Effector CD4-positive, alpha-beta T cell (primary cell): ENCODE measurements around the gene ARFRP1.
"Not testable (repeated sequence)": the region's sequence is repeated elsewhere in the genome, so short reads cannot be mapped to it uniquely, and the experiment has no call there.

ENCODE experiments used
- DNase-seq: peaks from one replicate; pipeline ENCODE4 v3.0.0-alpha.2; 2020

Gene ARFRP1

DNA sequence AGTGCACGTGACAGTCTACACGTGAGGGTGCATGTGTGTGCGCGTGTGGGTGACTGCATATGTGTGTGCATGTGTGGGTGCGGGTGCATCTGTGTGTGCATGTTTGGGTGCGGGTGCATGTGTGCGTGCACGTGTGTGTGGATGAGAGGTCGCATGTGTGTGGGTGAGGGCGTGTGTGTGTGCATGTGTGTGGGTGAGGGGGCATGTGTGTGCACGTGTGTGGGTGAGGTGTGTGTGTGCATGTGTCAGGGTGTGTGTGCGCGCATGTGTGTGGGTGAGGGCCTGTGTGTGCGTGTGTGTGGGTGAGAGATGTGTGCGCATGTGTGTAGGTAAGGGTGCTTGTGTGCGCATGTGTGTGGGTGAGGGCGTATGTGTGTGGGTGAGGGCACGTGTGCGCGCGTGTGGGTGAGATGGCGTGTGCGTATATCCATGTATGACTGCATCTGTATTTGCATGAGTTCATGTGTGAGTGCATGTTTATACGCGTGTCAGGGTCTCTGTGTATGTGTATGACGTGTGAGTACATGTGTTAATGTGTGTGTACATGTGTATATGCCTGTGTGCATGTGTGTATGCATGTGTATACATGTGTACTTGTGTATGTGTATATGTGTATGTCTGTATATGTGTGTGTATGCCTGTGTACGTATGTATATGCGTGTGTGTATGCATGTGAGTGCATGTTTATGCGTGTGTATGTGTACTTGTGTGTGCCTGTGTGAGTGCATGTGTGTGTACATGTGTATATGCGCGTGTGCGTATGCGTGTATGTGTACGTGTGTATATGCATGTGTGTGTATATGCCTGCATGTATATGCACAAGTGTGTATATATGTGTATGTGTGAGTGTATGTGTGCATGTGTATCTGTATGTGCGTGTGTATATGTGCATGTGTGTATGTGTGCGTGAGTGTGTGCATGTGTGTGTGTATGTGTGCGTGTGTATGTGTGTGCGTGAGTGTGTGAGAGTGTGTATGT, 24.6 kb upstream of the ARFRP1 start:
- no peak for DNase-seq

DNA sequence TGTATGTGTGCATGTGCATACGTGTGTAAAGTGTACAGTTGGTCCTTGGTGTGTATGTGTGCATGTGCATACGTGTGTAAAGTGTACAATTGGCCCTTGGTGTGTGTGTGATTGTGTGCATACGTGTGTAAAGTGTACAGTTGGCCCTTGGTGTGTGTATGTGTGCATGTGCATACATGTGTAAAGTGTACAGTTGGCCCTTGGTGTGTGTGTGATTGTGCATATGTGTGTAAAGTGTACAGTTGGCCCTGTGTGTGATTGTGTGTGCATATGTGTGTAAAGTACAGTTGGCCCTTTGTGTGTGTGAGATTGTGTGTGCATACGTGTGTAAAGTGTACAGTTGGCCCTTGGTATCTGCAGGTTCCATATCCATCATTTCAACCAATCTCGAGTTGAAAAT, 23.6 kb upstream of the ARFRP1 start:
- no peak for DNase-seq

DNA sequence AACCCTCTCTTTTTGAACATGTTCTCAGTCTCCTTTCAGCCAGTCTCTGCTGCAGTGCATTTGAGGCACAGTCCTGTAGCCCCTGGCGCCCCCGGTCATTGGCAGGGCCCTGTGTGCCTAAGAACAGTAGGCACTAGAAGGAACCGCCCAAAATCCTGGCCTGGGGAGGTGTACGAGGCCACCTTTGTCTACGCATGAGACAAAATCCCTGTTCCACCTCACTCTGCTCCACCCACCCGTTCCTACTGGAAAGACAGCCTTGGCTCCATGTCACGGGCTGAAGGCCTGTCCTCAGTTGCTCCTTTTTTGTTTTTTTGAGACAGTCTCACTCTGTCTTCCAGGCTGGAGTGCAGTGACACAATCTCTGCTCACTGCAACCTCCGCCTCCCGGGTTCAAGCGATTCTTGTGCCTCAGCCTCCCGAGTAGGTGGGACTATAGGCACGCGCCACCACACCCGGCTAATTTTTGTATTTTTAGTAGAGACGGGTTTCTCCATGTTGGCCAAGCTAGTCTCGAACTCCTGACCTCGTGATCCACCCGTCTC, 22.5 kb upstream of the ARFRP1 start:
- DNase-seq, result not testable (repeated sequence)

DNA sequence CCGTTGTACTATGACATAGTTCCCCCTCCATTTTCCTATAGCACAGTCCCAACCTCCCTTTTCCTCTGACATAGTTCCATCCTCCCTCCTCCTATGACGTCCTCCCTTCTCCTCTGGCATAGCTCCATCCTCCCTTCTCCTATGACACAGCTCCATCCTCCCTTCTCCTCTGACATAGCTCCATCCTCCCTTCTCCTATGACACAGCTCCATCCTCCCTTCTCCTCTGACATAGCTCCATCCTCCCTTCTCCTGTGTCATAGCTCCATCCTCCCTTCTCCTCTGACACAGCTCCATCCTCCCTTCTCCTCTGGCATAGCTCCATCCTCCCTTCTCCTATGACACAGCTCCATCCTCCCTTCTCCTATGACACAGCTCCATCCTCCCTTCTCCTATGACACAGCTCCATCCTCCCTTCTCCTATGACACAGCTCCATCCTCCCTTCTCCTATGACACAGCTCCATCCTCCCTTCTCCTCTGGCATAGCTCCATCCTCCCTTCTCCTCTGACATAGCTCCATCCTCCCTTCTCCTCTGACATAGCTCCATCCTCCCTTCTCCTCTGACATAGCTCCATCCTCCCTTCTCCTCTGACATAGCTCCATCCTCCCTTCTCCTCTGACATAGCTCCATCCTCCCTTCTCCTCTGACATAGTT, 15.3 kb upstream of the ARFRP1 start:
- DNase-seq, result not testable (repeated sequence)

DNA sequence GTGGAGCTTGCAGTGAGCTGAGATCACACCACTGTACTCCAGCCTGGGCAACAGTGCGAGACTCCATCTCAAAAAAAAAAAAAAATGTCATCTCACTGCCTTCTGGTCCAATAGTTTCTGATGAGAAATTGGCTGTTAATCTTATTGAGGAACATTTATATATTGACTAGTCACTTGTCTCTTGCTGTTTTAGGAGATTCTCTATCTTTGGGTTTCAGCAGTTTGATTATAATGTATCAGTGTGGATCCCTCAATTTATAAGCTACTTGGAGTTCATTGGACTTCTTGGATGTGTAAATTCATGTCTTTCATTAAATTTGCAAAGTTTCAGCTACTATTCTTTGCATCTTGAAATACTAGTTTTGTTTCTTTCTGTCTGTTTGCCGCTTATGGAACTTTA, 11.2 kb upstream of the ARFRP1 start:
- no peak for DNase-seq

DNA sequence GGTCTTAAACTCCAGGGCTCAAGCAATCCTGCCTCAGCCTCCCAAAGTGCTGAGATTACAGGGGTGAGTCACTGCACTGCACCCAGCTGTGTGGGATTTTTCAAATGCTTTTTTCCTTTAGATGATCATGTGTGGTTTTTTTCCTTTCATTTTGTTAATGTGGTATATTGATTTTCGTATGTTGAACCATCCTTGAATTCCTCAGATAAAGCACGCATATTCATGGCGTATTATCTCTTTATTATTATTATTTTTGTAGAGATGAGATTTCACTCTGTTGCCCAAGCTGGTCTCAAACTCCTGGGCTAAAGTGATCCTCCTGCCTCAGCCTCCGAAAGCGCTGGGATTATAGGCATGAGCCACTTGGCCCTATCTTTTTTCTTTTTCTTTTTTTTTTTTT, 7.1 kb upstream of the ARFRP1 start:
- DNase-seq, result no peak

DNA sequence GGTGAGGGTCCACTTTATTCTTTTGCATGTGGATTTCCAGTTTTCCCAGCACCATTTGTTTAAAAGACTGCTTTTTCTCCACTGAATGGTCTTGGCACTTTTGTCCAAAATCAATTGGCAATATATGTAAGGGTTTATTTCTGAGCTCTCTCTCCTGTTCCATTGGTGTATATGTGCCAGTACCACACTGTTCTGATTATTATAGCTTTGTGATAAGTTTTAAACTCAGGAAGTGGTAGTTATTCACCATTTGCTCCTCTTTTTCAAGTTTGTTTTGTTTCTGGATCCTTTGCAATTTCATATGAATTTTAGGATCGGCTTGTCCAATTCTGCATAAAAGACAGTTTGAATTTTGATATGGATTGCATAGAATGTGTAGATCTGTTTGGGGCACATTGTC, 4.4 kb upstream of the ARFRP1 start:
- no peak for DNase-seq

DNA sequence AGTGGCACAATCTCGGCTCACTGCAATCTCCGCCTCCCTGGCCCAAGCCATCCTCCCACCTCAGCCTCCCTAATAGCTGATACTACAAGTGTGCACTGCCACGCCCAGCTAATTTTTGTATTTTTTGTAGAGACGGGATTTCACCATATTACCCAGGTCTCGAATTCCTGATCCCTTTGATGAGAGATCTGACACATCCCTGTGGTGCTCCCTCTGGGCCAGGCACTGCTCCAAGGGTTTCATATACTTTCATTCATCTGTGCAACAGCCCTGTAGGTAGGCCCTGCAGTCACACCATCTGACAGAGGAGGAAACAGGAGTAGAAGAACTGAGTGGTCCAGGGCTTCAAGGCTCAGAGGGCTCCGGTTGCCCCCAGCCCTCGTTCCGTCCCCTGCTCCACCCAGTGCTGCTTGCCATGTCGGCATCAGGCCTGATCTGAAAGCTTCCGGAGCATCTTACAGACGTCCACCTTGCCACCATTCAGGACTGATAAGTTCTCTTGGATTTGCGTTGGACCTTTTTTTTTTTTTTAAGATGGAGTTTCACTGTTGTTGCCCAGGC, 3.4 kb upstream of the ARFRP1 start:
- DNase-seq, result no peak

DNA sequence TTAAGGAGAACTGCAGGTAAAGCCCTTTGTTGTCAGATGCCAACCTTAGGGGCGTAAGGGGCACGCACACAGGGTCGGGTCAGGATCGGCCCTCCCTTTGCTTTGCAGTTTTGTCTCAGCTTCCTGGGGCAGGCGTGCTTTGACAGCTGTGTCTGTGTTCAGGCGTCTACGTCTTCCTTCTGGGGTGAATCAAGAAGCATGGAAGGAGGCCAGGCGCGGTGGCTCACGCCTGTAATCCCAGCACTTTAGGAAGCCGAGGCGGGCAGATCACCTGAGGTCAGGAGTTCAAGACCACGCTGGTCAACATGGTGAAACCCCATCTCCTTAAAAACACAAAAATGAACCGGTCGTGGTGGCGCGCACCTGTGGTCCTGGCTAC, 1.4 kb upstream of the ARFRP1 start:
- DNase-seq, result no peak

DNA sequence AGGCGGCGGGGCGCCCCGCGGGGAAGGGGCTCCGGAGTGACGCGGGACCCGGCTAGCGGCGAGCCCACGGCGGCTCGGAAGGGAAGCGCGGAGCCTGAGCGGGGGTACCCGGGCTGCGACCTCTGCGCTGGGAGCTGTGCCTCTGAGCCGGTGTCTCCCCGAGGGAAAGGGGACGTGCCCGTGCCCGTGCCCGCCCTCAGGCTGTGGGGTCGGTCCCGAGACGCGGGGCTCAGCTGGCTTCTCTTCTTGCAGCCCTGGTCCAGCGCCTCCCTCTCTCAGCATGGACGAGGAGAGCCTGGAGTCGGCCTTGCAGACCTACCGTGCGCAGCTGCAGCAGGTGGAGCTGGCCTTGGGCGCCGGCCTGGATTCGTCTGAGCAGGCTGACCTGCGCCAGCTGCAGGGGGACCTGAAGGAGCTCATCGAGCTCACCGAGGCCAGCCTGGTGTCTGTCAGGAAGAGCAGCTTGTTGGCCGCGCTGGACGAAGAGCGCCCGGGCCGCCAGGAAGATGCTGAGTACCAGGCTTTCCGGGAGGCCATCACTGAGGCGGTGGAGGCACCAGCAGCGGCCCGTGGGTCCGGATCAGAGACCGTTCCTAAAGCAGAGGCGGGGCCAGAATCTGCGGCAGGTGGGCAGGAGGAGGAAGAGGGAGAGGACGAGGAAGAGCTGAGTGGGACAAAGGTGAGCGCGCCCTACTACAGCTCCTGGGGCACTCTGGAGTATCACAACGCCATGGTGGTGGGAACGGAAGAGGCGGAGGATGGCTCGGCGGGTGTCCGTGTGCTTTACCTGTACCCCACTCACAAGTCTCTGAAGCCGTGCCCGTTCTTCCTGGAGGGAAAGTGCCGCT, 749 bp upstream of the ARFRP1 start:
- DNase-seq, result no peak

DNA sequence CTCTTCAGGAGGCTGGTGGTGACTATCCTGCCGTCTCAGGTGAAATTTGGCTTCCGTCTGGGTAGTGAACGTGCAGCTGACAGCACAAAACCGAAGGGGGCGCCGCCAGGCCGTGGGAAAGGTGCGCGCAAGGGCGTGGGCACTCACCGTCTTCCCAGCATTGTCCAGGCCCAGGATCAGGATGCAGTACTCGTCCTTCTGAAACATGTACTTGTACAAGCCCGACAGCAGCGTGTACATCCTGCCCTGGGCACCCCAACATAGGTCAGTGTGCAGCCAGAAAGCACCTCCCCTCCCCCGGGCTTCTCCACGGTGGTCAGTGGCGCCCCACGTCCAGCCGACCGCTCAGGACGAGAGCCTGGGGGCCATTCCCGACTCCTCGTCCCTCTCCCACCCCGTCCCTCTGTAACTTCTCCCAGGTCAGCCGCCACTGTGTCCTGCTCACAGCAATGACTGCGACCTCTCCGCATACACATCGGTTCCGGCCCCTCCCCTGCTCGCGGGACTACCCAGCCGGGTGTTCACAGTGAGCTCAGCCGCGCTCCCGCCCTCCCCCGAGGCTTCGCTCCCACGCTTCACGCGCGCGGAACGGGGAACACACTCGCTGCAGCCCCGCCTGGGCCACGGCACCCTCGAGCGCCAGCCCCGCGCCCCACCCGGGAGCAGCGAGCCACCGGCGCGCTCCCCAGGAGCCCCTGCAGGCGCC, 771 bp downstream of the ARFRP1 start:
- DNase-seq, result peak; percentile 54

DNA sequence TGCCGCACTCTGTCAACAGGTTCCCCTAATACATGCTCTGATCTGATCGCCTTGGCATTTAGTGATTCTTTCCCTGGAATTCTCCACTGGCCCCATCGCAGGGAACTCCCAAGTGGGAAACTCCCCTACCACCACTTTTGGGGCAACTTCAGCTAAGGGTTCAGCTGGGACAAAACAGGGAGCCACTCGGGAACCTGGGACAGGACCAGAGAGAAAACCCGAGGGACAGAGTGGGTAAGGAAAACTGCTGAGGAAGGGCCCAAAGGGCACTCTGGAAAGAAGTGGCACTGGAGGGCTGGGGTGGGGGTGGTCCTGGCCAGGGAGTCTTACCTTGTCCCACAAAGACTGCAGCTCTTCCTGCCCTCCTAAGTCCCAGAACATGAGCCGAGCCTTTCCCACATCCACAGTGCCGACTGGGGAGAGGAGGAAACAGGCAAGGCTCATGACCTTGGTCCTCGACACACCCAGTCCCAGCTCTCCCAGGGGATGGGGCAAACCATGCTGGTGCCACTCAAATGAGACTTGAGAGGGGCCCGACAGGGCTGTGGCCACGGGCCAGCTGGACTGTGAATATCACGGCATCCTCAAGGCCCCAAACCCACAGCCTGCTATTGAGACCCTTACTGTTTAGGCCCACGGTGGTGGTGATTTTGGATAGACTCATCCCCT, 1.6 kb downstream of the ARFRP1 start:
- no peak for DNase-seq

DNA sequence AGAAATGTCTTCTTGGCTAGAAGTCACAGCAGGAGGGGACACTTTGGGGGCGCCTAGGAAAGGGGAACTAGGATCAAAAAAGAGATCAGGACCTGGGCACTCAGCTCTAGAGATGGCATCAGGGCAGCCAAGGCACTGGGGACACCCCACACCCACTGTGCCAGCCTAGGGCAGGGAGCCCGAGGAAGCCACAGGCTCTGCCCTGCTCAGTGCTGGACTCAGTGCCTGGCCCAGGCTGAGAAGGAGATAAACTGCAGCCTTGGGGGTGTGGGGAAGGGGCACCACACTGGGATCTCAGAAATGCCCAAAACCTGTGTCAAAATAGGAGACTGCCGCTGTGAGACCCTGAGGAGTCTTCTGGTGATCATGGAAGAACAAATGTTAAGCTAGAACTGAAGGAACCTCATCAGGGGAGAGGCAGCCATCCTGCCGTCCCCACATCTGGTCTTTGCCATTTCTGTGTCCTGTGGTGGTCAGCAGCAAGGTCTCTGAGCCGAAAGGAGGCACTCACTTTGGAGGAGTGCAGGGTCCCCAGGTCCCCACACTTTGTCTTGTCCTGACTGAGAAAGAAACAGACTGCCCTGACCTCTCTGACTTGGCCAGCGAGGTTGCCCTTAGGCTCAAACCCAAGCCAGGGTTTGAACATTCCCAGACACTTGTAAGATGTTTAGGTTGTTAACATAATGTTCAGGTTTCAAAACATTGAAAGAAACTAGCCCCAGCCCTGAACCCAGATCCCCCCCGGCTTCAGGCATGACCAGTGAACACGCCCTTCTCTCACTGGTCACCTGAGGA, 2.3 kb downstream of the ARFRP1 start:
- DNase-seq, result no peak

DNA sequence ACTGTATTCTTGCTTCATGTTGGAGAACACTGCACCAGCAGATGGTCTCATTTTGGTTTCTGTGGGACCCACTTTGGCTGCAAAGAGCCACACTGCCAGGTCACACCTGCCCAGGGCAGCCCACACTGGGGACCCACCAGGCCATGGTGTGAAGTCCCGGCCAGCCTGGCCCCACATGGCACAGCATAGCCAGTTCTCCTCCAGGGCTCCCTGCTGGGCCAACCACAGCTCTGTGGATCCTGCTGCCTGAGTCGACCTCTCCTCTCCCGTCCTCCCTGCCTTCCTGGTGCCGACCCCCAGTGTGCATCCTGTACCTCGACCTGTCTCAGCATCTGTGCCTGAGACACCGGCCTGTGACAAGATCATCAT, 3.0 kb downstream of the ARFRP1 start:
- DNase-seq, result no peak

DNA sequence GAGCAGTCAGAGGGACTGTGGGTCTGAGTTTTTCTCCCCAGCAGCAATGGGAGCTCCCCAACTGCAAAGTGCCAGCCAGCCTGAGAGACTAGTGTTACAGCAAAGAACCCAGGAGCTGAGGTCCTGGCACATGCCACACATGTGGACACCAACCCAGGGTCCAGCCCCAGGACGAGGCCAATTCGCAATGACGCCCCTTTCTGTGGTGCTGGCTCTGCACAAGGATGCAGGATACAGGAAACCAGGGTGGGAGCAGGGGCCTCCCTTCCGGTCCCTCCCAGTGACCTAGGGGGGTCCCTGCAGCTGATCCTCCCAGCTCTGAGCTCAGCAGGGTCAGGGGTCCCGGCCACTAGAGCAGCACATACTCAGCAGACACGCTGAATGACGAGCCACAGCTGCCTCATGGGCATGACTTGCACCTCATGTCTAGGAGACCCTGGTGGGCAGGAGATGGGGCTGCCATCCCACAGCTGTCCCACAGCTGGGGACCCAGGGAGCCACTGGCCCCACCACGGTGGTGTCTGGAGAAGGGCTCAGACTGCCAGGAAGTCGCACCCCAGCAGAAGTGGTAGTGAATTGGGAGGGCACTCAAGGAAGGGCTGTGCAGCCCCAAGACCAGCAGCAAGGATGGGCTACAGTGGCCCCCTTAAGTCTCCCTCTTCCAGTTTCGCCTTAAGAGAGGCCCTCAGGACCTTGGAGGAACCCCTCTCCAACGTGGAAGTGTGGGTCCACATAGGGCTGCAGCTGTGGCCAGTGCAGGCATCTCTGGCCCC, 3.6 kb downstream of the ARFRP1 start:
- DNase-seq, result no peak

DNA sequence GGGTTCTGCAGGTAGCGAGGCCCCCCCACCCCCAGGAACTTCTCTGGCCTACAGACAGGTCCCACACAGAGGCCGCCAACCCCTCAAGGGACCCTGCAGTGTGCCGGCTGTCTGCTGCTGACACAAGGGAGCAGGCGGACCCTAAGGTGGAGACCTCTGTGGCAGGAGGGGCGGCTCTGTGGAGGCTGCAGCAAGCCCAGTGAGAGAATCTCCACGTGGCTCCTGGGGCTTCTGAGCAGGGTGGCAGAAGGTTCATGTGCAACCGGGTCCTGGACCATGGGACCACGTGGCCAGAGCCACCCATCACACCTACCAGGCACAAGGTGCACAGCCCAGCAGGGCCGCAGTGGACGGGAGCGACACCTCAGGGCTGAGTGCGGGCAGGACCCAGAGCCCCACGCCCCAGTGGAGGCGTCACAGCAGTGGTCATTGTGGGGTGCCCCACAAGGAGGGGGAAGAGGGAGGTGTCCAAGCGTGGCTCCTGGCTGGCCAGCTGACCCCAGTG, 4.3 kb downstream of the ARFRP1 start:
- DNase-seq, result no peak

DNA sequence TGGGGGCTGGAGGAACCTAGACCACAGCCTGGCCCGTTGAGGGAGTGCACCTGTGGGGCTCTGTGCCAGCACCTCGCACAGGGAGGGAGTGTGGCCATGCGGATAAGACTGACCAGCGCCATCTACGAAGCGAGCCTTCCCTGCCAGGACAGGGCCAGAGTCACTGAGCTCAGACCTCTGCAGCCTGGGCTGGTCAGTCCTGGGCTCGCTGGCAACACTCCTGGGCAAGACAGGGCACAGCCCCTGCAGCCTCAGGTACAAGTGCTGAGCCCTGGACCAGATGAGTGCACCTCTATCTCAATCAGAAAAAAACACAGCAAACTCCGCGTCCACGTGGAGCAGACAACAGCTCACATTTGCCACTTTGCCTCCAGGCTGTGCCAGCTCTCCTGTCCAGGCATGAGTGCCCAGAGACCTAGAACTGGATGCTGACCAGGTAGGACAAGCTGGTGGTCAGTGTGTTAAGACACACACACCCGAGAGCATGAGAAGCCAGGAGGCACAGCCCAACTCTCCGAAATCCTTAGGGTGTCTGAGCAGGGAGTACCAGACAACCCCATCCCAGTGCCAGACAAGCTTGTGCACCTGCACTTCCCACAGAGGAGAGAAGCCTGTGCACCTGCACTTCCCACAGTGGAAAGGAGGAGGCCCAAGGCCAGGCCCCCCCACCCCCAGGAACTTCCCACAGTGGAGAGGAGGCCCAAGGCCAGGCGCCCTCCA, 4.9 kb downstream of the ARFRP1 start:
- DNase-seq, result no peak

DNA sequence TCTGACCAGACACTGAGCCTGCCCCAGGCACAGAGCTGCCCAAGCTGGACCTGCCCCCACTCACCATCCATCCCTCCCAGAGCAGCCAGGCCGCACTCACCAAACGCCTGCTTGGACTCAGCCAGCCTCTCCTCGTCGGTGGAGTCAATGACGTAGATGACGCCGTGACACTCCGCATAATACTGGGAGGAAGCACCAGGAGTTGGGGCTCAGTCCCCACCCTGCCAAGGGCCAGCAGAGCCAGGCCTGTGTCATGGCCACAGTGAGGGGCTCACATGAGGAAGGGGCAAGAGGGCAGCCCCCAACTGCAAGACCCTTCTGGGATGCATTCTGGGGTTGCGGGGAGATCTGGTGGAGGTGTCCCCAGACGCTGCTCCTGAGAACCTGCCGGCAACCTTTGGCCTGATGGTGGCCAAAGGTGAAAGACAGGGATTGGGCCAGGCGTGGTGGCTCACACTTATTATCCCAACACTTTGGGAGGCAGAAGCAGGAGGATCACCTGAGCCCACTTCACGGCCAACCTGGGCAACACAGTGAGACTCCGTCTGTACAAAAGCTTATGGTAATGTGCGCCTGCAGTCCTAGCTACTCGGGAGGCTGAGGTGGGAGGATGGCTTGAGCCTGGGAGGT, 5.6 kb downstream of the ARFRP1 start:
- DNase-seq, result no peak
